COR-L47 (cell line): ENCODE measurements around the gene TGM4.
A peak's percentile ranks its signal among the peaks of the same experiment; 100 is the strongest.

Source experiments
- DNase-seq: peaks from one replicate; lab custom pipeline; 2025; lab: John Stamatoyannopoulos, UW

TGM4 gene

DNA sequence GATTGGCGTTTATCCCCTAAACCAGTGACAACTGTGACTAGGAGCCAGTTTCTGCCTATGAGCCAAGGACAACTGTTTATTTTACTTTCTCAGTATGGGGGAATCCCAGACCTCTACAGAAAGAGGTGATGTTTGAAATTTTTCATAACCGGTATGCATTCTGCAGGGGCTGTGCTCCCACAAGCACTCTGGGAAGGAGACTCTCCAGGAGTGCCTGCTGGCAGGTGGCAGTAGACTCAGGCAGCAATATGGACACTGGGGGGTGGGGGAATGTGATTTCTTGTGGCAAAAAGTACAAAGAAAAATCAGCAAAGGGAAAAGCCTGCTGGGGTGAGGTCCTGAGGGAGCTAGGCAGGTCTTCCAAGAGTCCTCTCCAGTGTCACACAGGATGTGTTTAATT, 5.9 kb downstream of the TGM4 start:
- no peak for DNase-seq

DNA sequence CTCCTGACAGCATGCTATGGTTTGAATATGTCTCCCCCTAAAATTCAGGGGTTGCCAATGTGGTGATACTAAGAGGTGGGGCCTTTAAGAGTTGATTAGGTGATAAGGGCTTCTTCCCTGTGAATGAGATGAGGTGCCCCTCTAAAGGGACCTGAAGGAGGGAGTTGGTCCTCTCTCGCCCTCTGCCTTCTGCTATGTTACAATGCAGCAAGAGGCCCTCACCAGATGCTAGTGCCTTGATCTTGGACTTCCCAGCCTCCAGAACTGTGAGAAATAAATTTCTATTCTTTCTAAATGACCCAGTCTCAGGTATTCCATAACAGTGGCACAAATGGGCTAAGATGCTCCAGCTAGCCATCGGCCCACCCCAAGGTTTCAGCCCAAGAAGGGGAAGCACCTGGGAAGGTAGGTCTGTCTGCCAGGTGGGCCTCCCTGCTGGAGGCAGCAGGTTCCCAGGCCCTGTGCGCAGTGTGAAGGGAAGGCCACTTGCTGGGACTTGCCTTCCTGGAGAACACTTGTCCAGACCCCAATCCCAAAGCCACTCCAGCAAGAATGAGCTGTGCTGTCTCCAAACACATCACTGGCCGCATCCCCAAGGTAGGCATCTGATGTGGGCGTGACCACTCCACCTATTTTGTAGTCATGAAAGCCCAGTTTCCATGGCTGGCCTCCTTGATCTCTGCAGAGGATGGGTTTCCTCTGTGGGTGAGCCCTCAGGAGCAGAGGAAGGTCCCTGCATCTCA, 9.0 kb downstream of the TGM4 start:
- no peak for DNase-seq

DNA sequence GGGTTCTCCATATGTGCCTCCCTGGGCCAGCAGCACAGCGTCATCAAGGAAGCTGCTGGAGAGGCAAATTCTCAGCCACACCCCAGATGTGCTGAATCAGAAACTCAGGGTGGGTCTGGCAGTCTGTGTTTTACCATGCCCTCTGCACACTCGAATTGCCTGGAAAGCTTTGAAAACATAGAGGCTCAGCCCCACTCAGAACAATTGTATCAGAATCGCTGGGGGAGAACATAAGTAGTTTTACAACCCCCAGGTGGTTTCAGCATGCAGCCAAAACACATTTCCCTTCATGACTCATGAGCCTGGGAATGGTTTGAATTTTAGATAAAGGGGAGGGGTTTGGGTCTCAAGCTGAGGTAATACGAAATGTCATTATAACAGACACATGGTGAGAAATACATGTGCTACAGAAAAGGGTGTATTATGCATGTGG, 9.6 kb downstream of the TGM4 start:
- no peak for DNase-seq

DNA sequence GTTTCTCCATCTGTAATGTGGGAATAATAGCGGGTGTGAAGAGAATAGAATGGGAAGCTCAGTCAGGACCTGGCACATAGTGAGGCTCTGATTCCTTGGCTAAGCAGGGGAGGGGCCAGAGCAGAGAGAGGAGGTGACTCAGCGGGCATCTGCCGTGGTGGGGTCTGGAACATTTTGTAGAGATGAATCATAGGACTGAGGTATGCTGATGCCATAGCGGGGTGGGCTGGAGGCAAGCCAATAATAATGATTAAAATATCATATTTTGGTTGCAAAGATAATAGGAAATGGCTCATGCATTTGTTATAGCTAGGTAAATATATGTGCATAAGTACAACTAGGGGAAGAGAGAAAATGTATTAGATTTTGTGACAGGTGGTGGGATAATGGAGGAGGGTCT, 11.2 kb downstream of the TGM4 start:
- no peak for DNase-seq

DNA sequence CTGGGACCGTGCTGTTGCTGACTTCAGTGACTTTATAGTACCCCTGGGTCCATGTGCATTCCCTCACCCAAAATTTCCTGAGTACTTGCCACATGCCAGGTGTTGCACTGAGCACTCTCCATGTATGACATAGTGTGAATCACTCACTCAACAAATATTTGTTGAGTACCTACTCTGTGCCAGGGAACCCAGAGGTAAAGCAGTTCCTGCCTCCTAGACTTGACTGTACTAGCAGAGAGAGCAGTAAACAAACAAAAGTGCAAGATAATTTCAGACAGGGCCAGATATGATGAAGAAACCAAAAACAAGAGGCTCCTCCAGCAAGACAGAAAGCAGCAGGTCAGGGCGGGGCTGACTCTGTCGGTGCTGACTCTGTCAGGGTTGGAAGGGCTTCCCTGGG, 12.2 kb downstream of the TGM4 start:
- no peak for DNase-seq

DNA sequence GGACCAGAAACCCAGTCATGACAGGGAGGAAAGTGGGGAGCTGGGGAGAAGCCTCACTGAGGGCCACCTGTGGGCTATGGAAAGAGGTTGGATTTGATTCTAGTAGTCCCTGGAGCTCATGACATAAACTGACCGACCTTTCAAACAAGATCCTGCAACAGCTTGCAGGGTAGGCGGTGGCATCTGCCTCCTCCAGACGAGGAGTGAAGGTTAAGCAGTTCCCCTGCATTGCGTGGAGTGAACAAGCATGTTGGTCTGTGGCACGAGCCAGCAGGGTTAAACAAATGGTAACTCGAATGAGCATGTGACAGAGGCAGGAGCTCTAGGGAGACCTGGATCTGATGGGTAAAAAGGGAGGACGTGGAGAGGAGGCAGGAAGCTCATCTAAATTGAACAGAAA, 12.7 kb downstream of the TGM4 start:
- no peak for DNase-seq

DNA sequence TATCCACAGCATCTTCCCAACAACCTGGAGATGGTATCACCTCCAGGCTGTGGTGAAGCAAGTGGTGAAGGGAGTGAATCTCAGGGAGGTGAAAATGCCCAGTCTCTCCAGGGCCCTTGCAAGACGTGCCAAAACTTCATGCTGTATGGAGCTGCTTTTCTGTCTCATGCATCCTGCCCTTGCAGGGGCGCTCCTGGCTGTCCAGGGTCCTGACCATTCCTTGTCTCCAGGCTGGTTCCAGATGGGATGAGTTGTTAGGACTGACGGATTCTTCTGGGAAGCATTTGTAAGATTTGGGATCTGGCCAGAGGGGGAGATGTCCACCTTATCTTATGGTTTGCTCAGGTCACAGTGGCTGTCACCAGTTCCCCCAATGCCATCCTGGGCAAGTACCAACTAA, 15.8 kb downstream of the TGM4 start:
- no peak for DNase-seq

DNA sequence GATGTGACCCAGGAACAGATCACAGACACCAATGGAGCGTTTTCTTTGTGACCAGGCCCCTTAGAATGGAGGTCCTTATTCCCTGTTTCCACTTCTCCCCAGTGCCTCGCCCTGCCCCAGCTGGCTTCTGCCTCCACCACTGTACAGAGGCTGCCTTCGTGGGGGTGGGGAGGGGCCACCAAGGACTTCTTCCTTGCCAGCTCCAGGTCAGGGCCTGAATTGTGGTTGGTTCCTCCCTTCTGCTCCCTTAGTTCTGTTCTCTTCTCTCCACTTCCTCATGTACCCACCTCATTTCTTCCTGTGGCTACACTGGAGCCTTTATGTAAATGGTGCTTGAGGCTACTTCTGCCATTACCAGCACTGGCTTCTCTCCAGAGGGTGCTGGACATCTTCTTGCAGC, 16.4 kb downstream of the TGM4 start:
- DNase-seq: no peak

DNA sequence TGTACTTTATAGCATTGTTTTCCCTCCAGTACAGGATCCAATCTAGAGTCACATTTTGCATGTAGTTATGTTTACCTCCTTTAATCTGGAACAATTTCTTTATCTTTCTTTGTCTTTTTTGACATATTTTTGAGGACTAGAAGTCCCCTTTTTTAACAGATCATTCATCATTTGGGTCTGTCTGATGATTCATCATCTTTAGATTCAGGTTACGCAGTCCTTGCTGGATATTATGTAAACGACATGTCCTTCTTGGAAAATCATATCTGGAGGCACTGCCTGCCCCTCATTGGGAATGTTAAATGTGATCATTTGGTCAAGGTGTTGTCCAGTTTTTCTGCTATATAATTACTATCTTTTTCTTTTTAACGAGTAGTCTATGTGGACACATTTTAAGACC, 18.3 kb downstream of the TGM4 start:
- DNase-seq: no peak

DNA sequence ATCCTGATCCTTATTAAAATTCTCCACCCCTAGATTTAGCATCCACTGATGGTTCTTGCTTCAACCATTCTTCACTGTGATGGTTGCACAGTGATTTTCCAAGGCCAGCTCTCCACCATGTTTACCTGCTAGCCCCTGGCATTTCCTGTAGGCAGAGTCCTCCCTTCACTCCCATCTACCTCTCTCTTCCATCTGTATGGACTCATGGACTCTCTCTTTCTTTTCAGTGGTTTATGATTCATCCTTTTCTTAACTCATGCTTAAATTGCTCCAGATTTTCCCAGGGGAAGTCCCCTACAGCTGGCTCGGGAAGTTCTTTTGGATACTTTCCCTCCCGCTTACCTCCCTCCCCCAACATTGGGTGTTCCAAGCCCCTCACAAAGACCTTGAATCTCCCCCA, 18.7 kb downstream of the TGM4 start:
- no peak for DNase-seq

DNA sequence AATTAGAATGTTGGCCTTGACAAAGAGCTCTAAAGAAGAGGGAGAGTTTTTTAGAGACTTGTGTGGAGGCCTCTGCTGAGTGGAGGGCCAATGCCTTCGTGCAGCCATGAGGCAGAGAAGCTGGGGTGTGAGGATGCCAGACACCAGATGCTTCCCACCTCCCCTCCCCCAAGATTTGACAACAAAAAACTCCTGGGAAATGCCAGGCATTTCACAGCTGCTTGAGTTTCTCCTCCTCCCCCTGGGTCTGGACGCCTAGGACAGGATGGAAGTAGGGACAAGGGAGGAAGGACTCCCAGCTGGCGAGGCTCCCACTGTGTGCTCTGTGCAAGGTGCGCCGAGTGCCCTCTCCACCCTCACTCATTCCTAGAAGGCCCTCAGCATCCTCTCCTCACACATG, 20.1 kb downstream of the TGM4 start:
- no peak for DNase-seq

DNA sequence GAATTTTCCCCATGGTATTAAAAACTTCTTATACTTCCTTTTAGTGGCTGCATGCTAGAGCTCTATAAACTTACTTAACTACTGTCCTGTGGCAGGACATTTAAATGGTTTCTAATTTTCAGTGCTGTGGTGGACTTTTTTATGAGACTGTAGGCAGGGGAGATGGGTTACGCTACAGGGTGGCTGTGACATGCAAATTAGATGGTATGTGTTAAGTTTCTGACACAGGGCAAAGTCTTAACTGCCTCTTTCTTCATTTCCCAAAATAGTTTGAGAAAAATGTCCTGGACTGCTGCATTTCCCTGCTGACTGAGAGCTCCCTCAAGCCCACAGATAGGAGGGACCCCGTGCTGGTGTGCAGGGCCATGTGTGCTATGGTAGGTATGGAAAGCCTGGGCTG, 22.0 kb downstream of the TGM4 start:
- DNase-seq: no peak

DNA sequence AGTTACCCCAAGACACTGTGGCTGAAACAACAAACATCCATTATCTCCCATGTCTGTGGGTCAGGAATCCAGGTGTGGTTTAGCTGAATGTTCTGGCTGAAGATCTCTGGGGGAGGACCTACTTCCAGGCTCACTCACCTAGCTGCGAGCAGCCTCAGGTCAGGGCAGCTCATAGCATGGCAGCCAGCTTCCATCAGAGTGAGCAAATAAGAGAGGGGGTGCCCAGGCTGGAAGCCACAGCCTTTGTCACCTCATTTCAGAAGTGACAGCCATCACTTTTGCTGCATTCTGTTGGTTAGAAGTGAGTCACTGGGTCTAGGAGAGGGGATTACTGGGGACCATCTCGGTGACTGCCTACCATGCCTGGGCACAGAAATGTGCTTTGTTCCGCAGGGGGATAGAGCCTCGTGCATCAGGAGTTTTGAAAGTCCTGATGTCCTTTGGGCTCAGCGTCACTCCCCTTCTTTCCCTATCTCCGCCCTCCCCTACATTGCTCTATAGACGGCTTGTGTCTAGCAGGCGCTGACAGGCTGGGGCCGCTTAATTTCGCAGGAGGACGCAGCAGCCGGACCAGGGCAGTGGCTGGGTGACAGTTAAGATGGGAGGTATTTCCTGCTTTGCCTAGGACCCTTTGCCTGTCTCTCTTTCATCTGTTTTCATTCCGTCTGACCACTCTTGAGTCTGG, 25.4 kb downstream of the TGM4 start:
- no peak for DNase-seq

DNA sequence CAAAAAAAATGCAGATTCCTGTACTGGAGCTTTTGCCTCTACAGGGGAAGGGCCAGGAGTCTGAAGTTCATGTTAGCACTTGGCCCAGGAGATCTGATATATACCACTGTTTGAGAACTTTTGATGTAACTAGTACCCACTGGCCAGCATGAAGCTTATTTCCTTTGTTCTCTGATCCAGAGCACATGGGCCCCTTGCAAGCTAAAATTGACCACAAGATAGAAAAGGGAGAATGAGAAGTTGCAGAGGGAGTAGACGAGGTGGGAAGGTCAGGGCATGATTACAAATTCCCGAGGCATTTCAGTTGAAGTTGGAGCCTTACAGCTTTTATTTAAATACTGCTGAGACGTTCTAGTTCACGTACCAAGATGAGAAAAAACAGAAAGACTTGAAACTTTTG, 28.2 kb downstream of the TGM4 start:
- no peak for DNase-seq

DNA sequence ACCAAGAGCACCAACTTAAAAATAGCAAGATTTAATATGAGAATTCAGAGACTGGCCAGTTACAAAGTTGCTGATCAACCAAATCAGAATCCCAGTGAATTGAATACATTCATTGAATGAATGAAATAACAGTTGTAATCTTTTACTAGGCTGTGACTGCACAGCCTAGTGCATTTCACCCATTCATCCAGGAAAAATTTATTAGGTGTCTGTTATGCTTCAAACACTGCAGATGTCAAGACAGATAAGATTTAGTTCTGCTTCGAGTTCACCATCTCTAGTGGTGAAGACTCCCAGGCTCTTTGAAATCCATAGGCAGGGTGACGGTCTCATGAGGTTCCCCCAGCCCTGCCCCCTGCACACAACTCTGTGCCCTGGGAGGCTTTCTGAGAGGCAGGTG, 28.9 kb downstream of the TGM4 start:
- DNase-seq: no peak

DNA sequence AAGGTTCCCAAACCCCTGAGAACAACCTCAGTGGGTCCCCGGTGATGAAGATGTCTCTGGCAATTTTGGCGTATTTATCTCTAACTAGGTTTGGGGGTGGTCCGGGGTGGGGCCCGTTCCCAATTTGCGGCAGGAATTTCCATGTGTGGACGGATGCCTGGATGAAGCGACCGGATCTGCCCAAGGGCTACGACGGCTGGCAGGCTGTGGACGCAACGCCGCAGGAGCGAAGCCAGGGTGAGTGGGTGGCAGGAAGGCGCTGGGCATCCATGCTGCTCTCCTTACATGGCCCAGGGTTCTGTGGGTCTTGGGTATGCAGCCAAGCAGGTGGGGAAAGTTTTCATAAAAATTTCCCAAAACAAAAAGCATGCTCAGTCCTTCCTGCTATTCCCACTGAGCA, 29.3 kb downstream of the TGM4 start:
- no peak for DNase-seq

DNA sequence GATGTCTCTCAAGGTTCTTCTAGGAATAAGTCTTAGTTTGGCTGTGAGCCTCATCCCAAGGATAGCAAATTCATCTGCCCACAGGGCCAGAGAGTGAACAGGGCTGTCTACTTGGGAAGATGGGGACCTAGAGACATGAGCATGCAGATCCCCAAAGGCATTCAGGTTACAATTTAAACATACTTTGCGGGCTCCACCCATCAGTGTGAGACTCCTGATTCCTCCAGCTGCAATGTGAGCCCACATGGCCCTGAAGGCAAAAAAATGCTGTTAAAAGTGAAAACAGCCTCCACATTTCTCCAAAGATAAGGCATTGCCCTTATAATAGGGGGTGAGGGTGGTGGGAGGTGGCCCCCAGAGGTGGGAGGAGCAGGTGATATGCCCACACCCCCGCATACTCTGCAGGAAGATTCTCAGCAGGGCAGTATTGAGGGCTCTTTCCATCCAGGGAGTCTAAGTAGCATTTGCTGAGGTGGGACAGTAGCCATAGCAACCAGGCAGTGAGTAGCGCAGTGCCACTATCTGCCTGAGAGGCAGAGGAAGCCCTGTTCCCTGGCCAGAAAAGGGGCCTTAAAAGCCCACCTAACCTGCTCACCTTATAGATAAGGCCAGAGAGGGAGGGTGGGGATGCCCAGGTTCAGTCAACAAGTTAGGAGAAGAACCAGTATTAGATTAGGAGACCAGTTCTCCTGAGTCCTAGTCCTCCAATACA, 31.2 kb downstream of the TGM4 start:
- DNase-seq: no peak

DNA sequence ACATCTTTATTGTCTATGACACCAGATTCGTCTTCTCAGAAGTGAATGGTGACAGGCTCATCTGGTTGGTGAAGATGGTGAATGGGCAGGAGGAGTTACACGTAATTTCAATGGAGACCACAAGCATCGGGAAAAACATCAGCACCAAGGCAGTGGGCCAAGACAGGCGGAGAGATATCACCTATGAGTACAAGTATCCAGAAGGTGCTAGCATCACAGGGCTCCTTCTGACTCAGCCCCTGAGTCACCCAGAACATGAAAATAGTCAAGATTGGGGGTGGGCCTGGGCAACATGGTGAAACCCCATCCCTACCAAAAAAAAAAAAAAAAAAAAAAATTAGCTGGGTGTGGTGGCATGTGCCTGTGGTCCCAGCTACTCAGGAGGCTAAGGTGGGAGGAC, 32.6 kb downstream of the TGM4 start:
- no peak for DNase-seq

DNA sequence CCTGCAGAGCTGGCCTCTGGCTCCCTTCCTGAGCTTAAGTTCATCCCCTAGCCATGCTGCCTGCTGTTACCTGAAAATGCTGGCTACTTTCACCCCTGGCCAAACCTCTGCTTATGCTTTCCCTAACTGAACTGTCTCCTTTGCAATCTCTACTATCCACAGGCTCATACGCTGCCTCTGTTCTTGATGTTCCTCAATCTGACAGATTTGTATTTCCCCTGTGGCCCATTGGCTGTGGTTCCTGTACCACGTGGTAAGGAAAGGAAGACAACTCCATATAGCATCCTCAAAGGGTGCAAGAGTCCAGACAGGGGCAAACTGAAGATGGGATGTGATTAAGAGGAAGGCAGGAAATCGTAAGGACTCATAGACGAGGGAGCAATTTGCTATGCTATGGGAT, 33.2 kb downstream of the TGM4 start:
- no peak for DNase-seq

DNA sequence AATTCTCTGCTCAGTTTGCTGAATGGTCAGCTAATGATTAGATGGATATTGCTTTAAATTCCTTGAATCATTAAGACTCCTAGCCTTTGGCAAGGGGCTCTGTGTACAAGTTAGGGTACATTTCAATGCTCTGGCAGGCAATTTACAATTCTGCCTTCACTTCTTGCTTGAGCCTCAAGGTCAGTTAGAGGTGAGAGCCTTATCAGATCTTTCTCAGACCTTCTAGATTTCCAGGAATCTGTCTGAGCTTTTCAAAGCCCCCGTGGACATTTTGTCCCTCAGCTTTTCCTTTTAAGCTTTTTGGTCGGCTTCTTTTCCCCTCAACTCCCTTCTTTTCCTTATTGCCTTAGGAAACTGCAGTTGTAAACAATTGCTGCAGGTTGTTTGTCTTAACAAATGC, 34.7 kb downstream of the TGM4 start:
- no peak for DNase-seq

DNA sequence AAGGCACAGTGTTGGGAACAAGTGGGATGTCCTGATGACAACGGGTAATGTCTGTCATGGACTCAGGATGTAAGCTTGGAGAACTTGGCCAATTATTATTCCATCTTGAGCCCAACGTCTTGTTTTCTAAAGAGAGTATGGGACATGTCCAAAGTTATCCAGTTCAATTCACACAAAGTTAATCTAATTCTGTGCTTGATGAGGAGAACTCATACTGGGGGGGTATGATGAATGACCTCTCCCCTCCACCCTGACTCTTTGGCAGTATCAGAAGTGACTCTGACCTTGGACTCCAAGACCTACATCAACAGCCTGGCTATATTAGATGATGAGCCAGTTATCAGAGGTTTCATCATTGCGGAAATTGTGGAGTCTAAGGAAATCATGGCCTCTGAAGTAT, 36.3 kb downstream of the TGM4 start:
- DNase-seq: no peak

DNA sequence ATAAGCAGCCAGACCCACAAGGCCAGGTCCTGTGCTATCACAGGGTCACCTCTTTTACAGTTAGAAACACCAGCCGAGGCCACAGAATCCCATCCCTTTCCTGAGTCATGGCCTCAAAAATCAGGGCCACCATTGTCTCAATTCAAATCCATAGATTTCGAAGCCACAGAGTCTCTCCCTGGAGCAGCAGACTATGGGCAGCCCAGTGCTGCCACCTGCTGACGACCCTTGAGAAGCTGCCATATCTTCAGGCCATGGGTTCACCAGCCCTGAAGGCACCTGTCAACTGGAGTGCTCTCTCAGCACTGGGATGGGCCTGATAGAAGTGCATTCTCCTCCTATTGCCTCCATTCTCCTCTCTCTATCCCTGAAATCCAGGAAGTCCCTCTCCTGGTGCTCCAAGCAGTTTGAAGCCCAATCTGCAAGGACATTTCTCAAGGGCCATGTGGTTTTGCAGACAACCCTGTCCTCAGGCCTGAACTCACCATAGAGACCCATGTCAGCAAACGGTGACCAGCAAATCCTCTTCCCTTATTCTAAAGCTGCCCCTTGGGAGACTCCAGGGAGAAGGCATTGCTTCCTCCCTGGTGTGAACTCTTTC, 39.6 kb downstream of the TGM4 start:
- DNase-seq: peak; percentile 65

DNA sequence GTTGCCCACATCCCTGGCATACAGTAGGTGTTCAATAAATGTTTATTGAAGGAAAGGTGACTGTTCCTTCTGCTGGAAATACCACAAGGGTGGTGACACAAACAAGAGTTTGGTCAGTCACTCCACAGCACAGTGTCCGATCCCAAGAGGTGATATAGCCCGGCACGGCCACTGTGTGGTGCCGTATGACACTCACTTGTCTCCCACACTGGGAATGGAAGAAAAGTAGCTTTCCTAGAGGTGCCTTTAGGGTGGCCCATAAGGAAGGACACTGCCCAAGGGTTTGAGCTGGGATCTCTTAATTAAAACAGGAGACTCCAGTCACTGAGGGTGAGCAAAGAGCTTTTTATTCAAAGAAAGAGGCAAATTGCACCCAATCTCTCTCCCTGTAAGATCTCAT, 40.5 kb downstream of the TGM4 start:
- DNase-seq: no peak
